HG03354 (cell line): Measurements from ENCODE around the gene DDX17.

Experiments used
- ATAC-seq: cut with Tn5 transposase; IDR thresholded peaks from one replicate; pipeline ENCODE4 v1.9.1; 2021; ENCODE audit warnings: mild to moderate bottlenecking; ENCODE audit not compliant: unreplicated experiment, poor library complexity, severe bottlenecking

The DDX17 gene

GRCh38 chr22:38506118-38506962 is at the start of gene DDX17:
DDX17 (minus strand) TSS chr22:38506311.
- peak; percentile 87 for ATAC-seq

GRCh38 chr22:38554281-38554680 is 48.2 kb upstream of the DDX17 start:
- ATAC-seq, result no peak

- ATAC-seq, result no peak
Measured at GRCh38 chr22:38549101-38549894, 43.2 kb upstream of the DDX17 start.

- ATAC-seq, result no peak
Measured at GRCh38 chr22:38540701-38541100, 34.6 kb upstream of the DDX17 start.

- ATAC-seq, result no peak
Measured at GRCh38 chr22:38531251-38531938, 25.3 kb upstream of the DDX17 start.

- no peak for ATAC-seq
Measured at GRCh38 chr22:38524429-38524828, 18.3 kb upstream of the DDX17 start.

GRCh38 chr22:38523479-38523878 is 17.4 kb upstream of the DDX17 start:
- no peak for ATAC-seq

- ATAC-seq, result no peak
Measured at GRCh38 chr22:38523029-38523428, 16.9 kb upstream of the DDX17 start.

- no peak for ATAC-seq
Measured at GRCh38 chr22:38519453-38520250, 13.5 kb upstream of the DDX17 start.

- no peak for ATAC-seq
Measured at GRCh38 chr22:38518620-38519019, 12.5 kb upstream of the DDX17 start.

GRCh38 chr22:38513063-38513462 is 7.0 kb upstream of the DDX17 start:
- no peak for ATAC-seq

- no peak for ATAC-seq
Measured at GRCh38 chr22:38510416-38510970, 4.4 kb upstream of the DDX17 start.

GRCh38 chr22:38505541-38506117 is 482 bp downstream of the DDX17 start:
- peak; percentile 38 for ATAC-seq

- ATAC-seq, result no peak
Measured at GRCh38 chr22:38504731-38505540, 1.2 kb downstream of the DDX17 start.

- no peak for ATAC-seq
Measured at GRCh38 chr22:38503021-38503420, 3.1 kb downstream of the DDX17 start.

GRCh38 chr22:38501797-38502672 is 4.1 kb downstream of the DDX17 start:
- ATAC-seq, result no peak

- no peak for ATAC-seq
Measured at GRCh38 chr22:38497869-38498268, 8.2 kb downstream of the DDX17 start.
